Testis (tissue), 3 donors: ENCODE results near the gene CACNA2D1. TPM values are rescaled to one million over a fixed set of nuclear protein-coding genes. Genes with fewer than 3 reads are reported as not detected.

ENCODE experiments used
- DNase-seq: peaks from one replicate; pipeline ENCODE4 v3.0.0-alpha.2; 2019
- H3K27ac ChIP-seq, 2 donors: fragments of 200-600 bp; sonication (generic); one replicate each; pipeline ENCODE4 v1.5.1; 2019
- H3K27me3 ChIP-seq: fragments of 200-600 bp; sonication (generic); one replicate; pipeline ENCODE4 v1.5.1; 2019
- H3K36me3 ChIP-seq: fragments of 200-600 bp; sonication (generic); one replicate; pipeline ENCODE4 v1.5.1; 2017; ENCODE audit warnings: low read depth; ENCODE audit errors: missing control alignments
- H3K4me1 ChIP-seq: fragments of 200-600 bp; sonication (generic); one replicate; pipeline ENCODE4 v1.5.1; 2019
- H3K4me3 ChIP-seq, 2 donors: fragments of 200-600 bp; sonication (generic); one replicate each; pipeline ENCODE4 v1.5.1; 2017 to 2019
- H3K9me3 ChIP-seq: fragments of 200-600 bp; sonication (generic); one replicate; pipeline ENCODE4 v1.5.1; 2017
- CTCF ChIP-seq, 3 experiments: fragments of 450-650 bp in 2 of 3; fragments of 200-600 bp in 1 of 3; sonication (generic) in 1 of 3; IDR thresholded peaks; one replicate each; pipeline ENCODE4 v1.5.1; 2016 to 2019; ENCODE audit warnings: antibody characterized with exemption in 3 of 3, mild to moderate bottlenecking in 2 of 3, moderate library complexity in 1 of 3
- POLR2A ChIP-seq: fragments of 450-650 bp; IDR thresholded peaks from one replicate; pipeline ENCODE4 v1.6.1; 2017; ENCODE audit warnings: antibody characterized with exemption, mild to moderate bottlenecking, moderate library complexity
- WGBS, 2 donors: methylation state at CpG; one replicate each; pipeline ENCODE4 v1.1.5; 2018; 5-methylcytosine and 5-hydroxymethylcytosine counted together
- intact Hi-C: fragments of 100-400 bp; cut with DNase I; formaldehyde crosslinking; loops from one replicate; pipeline ENCODE4 v1.15.1; 2023; ENCODE audit warnings: low total_unique reads
- polyA plus RNA-seq: library from polyadenylated mRNA; stranded (reverse); fragments of 350-450 nt; fragmentation: Illumina TruSeq; extraction: RNeasy Lipid Tissue Mini Kit (QIAGEN cat#74804); gene quantifications from one replicate; pipeline ENCODE4 v1.2.3, GENCODE V29; 2014; ENCODE audit warnings: low read depth, low replicate concordance; ENCODE audit not compliant: insufficient read depth
- total RNA-seq, 2 donors: library from RNA; depleted of rRNA; stranded (reverse); fragments of >200 nt; gene quantifications; one replicate each; pipeline ENCODE4 v1.2.3, GENCODE V29; 2016

Gene CACNA2D1
- total and polyA plus RNA-seq, 3 donors from 2014 or later: 5.4 to 29.1 (median 28.0) TPM

GRCh38 chr7:82057476-82057875, 386.1 kb downstream of the CACNA2D1 start:
- DNase-seq: no peak
- no peaks in the 10 kb centered on the region for H3K9me3 ChIP-seq
- no peak overlapping the region for H3K4me3 ChIP-seq
- H3K27me3 ChIP-seq: no peaks in the 10 kb centered on the region
- H3K36me3 ChIP-seq: no peaks in the 10 kb centered on the region
- TF ChIP-seq POLR2A: no peak
- TF ChIP-seq CTCF (IDR thresholded peaks at IDR 0.05): no peak
- H3K27ac ChIP-seq: no peak overlapping the region
- intact Hi-C loops: loop anchor here (10.0 kb wide), 1 partner anchor 517 kb away; no protein-coding TSS in a partner anchor
- 83 to 88% methylated on average over 1 of the region's 1 CpG for WGBS, 2 donors
- no peaks in the 10 kb centered on the region for H3K4me1 ChIP-seq

GRCh38 chr7:82056282-82056681, 387.3 kb downstream of the CACNA2D1 start:
- 82 to 93% methylated on average over 2 of the region's 2 CpGs for WGBS, 2 donors
- DNase-seq: no peak

GRCh38 chr7:82054544-82054943, 389.0 kb downstream of the CACNA2D1 start:
- Histone ChIP-seq H3K36me3 (no peaks in the 10 kb centered on the region), H3K9me3 (no peaks in the 10 kb centered on the region), H3K27me3 (no peaks in the 10 kb centered on the region), H3K4me1 (no peaks in the 10 kb centered on the region), H3K4me3 (no peak overlapping the region), H3K27ac (no peak overlapping the region)
- no peak for DNase-seq
- intact Hi-C loops: loop anchor here (10.0 kb wide), 1 partner anchor 520 kb away; no protein-coding TSS in a partner anchor
- TF ChIP-seq POLR2A (no peak), CTCF (IDR thresholded peaks at IDR 0.05) (no peak)
- WGBS, 2 donors: 60 to 85% methylated on average over 1 of the region's 1 CpG

More at GRCh38 chr7:82056282-82056681, 387.3 kb downstream of the CACNA2D1 start:
- no peaks in the 10 kb centered on the region for H3K27me3 ChIP-seq
- H3K9me3 ChIP-seq: no peaks in the 10 kb centered on the region
- intact Hi-C loops: loop anchor here (10.0 kb wide), 1 partner anchor 519 kb away; no protein-coding TSS in a partner anchor
- H3K27ac ChIP-seq: no peak overlapping the region
- no peak overlapping the region for H3K4me3 ChIP-seq
- H3K36me3 ChIP-seq: no peaks in the 10 kb centered on the region
- TF ChIP-seq POLR2A: no peak
- H3K4me1 ChIP-seq: no peaks in the 10 kb centered on the region

GRCh38 chr7:82053453-82054032, 390.0 kb downstream of the CACNA2D1 start:
- no peaks in the 10 kb centered on the region for H3K36me3 ChIP-seq
- H3K9me3 ChIP-seq: no peaks in the 10 kb centered on the region
- no peak for TF ChIP-seq CTCF (IDR thresholded peaks at IDR 0.05)
- no peak for TF ChIP-seq POLR2A
- intact Hi-C loops: loop anchor here (10.0 kb wide), 1 partner anchor 521 kb away; no protein-coding TSS in a partner anchor
- H3K27me3 ChIP-seq: no peaks in the 10 kb centered on the region
- no peak for DNase-seq
- H3K4me3 ChIP-seq: no peak overlapping the region
- no peaks in the 10 kb centered on the region for H3K4me1 ChIP-seq
- 92 to 93% methylated on average over 3 of the region's 3 CpGs for WGBS, 2 donors
- no peak overlapping the region for H3K27ac ChIP-seq

- no peaks in the 10 kb centered on the region for H3K36me3 ChIP-seq
- intact Hi-C loops: loop anchor here (10.0 kb wide), 1 partner anchor 523 kb away; no protein-coding TSS in a partner anchor
Measured at GRCh38 chr7:82051601-82052000, 392.0 kb downstream of the CACNA2D1 start.

More at GRCh38 chr7:82051601-82052000, 392.0 kb downstream of the CACNA2D1 start:
- no peaks in the 10 kb centered on the region for H3K4me1 ChIP-seq
- no peak for DNase-seq
- 64 to 74% methylated on average over 2 of the region's 2 CpGs for WGBS, 2 donors
- H3K4me3 ChIP-seq: no peak overlapping the region
- H3K27ac ChIP-seq: no peak overlapping the region
- no peaks in the 10 kb centered on the region for H3K27me3 ChIP-seq
- TF ChIP-seq POLR2A (no peak), CTCF (IDR thresholded peaks at IDR 0.05) (no peak)
- no peaks in the 10 kb centered on the region for H3K9me3 ChIP-seq
